Inferior parietal cortex (tissue), 1 donor: ENCODE measurements around the gene SALL1.

ENCODE experiments used
- DNase-seq: peaks from one replicate; pipeline ENCODE4 v3.0.0-alpha.2; 2016; ENCODE audit errors: extremely low spot score

Gene SALL1

GRCh38 chr16:51156807-51157200, 5.7 kb upstream of the SALL1 start:
- DNase-seq: no peak

DNA sequence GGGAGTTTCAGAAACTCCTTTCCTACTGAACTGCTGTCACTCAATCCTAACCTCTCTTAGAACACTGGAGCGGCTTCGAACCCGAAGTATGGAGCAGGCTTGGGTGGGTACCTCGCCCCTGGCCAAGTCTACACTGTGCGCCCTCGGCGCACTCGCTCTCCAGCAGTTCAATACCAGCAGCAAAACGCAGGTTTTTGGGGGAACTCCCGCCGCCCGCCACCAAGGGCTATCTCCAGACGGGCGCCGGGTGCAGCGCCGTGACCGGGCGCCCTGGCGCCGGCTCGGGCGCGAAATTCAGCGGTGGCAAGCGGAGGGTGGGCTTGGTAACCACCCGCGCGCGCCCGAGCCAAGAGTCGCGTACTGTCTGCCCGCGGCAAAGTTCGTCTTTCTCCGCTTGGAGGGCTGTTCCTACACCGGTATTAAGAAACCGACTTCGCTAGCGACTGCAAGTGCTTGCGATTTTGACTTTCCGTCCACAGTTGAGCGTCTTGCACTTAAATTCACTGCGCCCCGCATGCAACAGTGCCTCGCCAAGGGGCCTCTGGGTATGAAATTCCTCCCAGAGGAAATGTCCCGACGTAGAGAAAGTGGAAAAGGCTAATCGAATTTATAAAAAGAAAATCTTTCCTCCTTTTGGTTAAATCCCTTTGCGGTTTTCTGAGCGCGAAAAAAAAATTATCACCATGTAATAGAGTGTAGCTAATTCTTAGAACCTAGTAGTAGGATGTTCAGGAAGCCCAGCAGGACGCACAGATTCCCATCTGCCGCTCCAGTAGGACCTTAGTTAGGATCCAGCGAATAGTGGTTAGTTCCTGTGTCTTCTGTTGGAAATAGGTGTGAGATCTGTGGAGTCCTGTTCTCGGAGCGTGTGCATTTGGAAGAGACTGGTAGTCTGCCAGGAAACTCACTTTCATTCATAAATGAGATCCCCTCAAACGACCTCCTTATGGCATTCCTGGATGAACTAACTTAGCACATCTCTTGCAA, 5.0 kb upstream of the SALL1 start:
- DNase-seq: peak; percentile 20

DNA sequence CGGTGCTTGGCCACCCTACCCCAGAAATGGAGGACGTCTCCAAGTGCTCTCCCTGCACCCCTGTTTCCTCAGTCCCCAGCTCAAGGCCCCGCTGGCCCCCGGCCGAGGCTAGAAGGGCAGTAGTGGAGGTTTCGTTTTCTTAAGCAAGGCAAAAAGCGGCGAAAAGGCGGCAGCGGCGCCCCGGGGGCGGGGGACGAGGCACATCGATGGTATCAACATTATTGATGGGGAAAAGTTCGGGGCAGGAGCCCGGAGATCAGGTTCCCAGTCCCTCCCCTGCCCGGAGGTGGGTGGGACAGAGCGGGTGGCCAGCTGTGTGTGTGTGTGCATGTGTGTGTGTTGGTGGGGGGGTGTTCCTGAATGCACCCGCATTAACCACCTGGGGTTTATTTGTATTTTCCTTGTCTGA, 4.1 kb upstream of the SALL1 start:
- DNase-seq: no peak

DNA sequence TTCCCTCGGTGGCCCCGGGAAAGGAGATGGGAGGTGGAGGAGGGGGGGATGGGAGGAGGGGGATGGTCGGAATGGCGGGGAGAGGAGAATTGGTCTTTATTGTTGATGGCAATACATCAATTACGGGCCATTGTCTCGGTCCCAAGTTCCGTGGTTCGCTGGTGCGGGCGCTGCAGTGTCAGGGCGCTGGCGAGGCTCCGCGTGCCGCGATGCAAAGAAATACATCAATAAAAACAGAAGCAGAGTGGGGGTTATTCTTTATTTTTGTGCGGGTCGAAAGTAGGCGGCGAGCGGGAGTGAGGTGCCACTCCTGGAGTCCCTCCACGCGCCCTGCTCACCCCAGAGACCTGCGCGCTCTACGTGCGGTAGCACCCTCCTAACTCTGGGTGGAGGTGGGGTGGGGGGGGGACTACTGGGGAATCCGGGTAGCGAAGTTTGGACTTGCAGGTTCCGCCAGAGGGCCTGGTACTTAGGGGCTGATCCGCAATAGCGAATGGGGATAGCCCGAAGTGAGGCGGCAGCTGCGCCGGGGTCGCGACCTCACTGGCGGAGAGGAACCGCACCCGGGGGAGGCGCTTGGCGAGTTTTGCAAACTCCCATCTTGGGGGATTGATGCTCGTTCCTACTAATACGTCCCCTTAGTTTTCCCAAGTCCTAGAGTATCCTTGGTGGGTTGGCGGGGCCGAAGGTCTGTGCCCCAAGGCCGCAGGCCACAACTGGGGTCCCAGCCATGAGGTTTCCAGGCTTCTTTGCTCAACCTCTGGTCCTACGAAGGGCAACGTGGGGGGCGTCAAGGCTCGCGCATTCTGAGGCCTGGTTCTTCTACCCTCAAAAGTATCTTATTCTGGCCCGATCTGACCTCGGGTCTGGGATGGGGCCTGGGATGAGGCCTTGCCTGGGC, 3.5 kb upstream of the SALL1 start:
- DNase-seq: peak; percentile 11

DNA sequence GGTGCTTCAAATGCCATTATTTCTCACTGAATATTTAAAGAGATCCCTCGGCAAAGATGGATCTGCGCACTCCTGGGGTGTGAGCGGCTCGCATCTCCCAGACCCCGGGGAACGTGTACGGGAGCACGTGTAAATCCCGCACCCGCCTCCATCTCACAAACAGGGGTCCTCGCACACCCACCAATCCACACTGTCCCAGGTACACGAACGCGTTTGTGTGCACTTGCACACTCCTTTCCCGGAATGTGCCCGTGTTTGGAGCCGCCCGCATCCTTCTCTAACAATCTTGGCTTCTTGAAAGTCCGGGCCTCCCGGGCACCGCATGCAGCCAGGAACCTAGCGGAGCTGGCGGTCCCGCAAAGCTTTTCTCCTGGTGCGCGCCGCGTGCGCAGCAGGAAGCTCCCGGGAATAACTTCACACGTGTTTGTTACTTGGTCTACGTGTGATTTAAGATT, 2.5 kb upstream of the SALL1 start:
- DNase-seq: peak; percentile 20

GRCh38 chr16:51152691-51153576, 1.9 kb upstream of the SALL1 start:
- peak; percentile 27 for DNase-seq

DNA sequence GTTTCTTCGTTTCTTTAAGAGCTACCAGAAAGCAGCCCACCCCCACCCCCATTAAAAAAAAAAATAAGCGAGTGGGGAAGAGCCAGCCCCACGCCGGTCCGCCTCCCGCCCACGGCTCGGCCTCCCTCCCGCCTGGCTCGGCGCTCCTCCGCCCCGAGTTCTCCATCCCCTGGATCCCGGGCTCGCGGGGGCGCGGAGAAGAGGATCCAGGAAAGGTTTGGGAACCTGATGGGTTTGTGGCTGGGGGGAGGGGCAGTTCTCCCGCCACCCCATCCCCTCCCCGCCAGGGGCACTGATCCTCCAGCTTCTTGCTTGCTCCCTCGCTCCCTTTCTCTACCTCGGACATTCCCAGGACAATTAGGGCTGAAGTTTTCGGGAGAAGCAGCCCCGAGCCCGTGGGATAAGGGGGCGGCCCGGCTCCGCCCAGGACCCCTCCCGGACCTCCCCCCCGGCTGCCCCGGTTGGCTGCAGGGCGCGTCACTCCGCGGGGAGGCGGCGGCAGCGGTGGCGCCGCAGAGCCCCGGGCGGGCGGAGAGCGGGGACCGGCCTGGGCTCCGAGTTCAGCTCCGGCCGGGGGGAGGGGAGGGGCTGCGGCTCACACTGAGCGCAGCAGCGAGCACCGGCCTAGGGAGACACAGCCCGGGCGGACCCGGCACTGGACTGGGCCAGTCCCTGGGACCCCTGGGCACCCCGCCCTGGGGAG, 1.0 kb upstream of the SALL1 start:
- peak; percentile 74 for DNase-seq

- DNase-seq: peak; percentile 77
These were observed 428 bp upstream of the SALL1 start for GRCh38 chr16:51151435-51151960.

GRCh38 chr16:51150165-51150887, 744 bp downstream of the SALL1 start:
- DNase-seq: no peak

GRCh38 chr16:51149721-51150164, 1.3 kb downstream of the SALL1 start:
- DNase-seq: no peak

GRCh38 chr16:51149251-51149661, 1.8 kb downstream of the SALL1 start:
- DNase-seq: peak; percentile 18

DNA sequence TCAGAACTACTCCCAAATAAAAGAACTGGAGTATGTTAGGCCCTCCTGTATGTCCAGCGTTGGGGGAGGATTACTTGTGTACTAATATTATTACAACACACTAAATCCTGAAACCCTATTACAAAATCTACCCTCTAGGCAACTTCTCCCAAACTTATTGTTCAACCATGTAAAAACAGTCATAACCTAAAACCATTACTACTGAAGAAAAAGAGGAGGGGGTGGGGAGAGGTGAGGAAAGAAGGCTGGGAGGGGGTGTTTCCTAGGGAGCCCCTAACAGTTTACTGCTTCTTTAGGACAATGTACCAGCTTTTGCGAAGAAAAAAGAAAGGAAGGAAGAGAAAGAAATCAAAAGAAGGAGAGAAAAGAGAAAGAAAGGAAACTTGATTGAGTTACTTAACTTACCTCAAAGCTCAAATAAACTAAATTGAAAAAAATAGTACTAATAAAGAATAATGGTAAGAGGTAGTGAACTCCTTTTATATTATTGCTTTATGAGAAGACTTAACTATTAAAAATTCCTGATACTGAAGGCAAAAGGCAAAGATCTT, 2.3 kb downstream of the SALL1 start:
- DNase-seq: no peak

GRCh38 chr16:51147776-51148677, 3.0 kb downstream of the SALL1 start:
- peak; percentile 21 for DNase-seq

- DNase-seq: peak; percentile 60
These were observed 4.7 kb downstream of the SALL1 start for GRCh38 chr16:51146256-51146924.

DNA sequence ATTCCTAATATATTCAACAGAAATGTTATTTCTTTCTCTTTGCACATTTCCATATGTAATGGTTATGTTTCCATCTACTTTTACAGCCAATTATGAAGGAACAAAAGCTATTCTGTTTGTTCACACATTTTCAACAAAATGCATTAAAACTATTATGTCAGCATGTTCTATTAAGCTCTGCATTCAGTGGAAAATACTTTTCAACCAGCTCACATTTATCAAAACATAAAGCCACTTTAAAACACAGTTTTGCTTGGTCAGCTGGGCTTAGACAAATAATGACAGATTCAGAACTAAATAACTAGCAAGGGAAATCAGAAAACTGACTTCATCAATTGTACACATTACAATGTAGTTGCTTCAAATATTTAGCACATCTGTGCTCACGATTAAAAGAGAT, 6.9 kb downstream of the SALL1 start:
- DNase-seq: peak; percentile 15

DNA sequence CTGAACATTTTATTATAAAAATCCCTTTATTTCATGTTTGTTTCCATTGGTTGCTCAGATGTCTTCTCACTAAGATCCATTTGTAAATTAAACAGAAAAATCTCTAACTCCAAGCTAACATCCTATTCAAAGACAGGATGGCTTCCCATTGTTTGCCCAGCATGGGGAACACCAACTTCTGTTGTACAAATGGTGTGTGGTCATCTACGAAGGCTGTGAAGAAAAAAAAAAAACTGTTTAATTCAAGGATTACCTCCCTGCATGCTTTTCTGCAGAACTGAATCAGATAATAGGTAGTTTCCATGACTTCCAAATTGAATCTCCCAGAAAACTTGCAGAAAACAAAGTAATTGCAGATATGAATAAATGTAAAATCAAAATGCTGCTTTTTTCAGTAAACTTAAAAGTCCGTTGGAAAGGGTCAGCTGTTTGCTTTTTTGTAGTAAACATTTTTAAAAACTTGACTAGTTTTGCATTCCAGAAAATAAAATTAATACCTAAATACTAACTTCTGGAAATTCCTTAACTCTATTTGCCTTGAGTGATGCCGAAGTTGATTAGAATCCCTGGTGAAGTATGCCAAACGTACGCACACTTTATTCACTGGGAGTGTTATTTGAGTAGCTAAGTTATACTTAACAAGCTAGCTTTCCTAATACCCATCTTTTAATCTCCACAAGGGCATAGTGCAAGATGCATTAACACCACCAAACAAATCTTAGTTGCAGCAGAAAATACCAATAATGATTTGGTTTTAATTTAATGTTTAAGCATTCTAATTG, 7.7 kb downstream of the SALL1 start:
- DNase-seq: peak; percentile 19

DNA sequence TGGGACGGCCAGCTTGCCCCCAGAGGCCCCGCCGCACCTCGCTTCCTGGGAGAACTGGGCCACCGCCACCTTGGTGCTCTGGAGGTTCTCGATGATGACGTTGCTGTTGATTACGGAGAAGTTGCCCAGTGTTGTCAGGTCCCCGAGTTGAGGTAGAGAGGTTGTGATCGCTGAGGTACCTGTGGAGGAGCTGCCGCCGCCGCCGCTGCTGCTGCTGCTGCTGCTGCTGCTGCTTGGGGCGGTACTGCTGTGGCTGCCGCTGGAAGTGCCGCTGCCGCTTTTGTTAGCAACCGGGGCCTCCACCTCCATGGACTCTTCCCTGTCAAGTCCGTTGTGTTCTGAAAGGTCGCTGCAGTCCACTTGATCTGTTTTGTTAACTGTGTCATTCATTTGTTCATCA, 9.5 kb downstream of the SALL1 start:
- DNase-seq: no peak
